Activated CD4-positive, alpha-beta T cell treated with anti-CD3 and anti-CD28 coated beads for 48 hours (primary cell): ENCODE measurements around the gene OR2C3.
"Not testable (repeated sequence)": the region's sequence is repeated elsewhere in the genome, so short reads cannot be mapped to it uniquely, and the experiment has no call there.

Experiments
- DNase-seq: peaks from one replicate; pipeline ENCODE4 v3.0.0-alpha.2; 2020

The OR2C3 gene

GRCh38 chr1:247517795-247518612, 18.2 kb downstream of the OR2C3 start:
- DNase-seq, result peak; percentile 27

- no peak for DNase-seq
Observed at GRCh38 chr1:247506831-247507230, 29.4 kb downstream of the OR2C3 start.

- DNase-seq, result no peak
Observed at GRCh38 chr1:247500865-247501264, 35.4 kb downstream of the OR2C3 start.

GRCh38 chr1:247496581-247497285, 39.5 kb downstream of the OR2C3 start:
- DNase-seq, result no peak

GRCh38 chr1:247494767-247495166, 41.5 kb downstream of the OR2C3 start:
- no peak for DNase-seq

- no peak for DNase-seq
Observed at GRCh38 chr1:247493106-247493505, 43.1 kb downstream of the OR2C3 start.

- DNase-seq, result no peak
Observed at GRCh38 chr1:247491328-247491727, 44.9 kb downstream of the OR2C3 start.

GRCh38 chr1:247487057-247487456, 49.2 kb downstream of the OR2C3 start:
- DNase-seq, result peak; percentile 14

- DNase-seq, result no peak
Observed at GRCh38 chr1:247482747-247483146, 53.5 kb downstream of the OR2C3 start.

GRCh38 chr1:247476328-247477058, 59.7 kb downstream of the OR2C3 start:
- DNase-seq, result not testable (repeated sequence)

- DNase-seq, result no peak
Observed at GRCh38 chr1:247475793-247476192, 60.4 kb downstream of the OR2C3 start.
